WERI-Rb-1 (cell line): ENCODE measurements around the gene SETD3.

Experiments
- DNase-seq: peaks from one replicate; pipeline ENCODE4 v3.0.0-alpha.2; 2020
- H3K27ac ChIP-seq: fragments of 250-450 bp; sonication (Bioruptor Pico); 2 replicates; pipeline ENCODE4 v1.5.1; 2020; ENCODE audit warnings: mild to moderate bottlenecking, moderate library complexity
- H3K27me3 ChIP-seq: fragments of 250-450 bp; sonication (Bioruptor Pico); 2 replicates; pipeline ENCODE4 v1.5.1; 2021; ENCODE audit warnings: mild to moderate bottlenecking, low read depth, moderate library complexity; ENCODE audit not compliant: insufficient read depth, severe bottlenecking
- H3K36me3 ChIP-seq: fragments of 250-450 bp; sonication (Bioruptor Pico); 2 replicates; pipeline ENCODE4 v1.5.1; 2020; ENCODE audit warnings: mild to moderate bottlenecking, moderate library complexity
- H3K4me3 ChIP-seq: 2 replicates; pipeline ENCODE4 v1.5.1; 2011; ENCODE audit warnings: low read depth, mild to moderate bottlenecking, control low read depth, low read length
- H3K9me3 ChIP-seq: fragments of 250-450 bp; sonication (Bioruptor Pico); 2 replicates; pipeline ENCODE4 v1.5.1; 2021; ENCODE audit warnings: mild to moderate bottlenecking, moderate library complexity; ENCODE audit not compliant: severe bottlenecking
- TF ChIP-seq, protein P1 (sequence below): IDR thresholded peaks from 2 replicates; pipeline ENCODE4 v1.5.1; 2011; ENCODE audit warnings: low read depth, mild to moderate bottlenecking, control low read depth, inconsistent platforms, low read length

Gene SETD3

GRCh38 chr14:99471731-99472130, 8.9 kb downstream of the SETD3 start:
- no peak overlapping the region for H3K4me3 ChIP-seq
- H3K27ac ChIP-seq = no peak overlapping the region
- H3K9me3 ChIP-seq = no peaks in the 10 kb centered on the region
- no peaks in the 10 kb centered on the region for H3K36me3 ChIP-seq
- H3K27me3 ChIP-seq = no peaks in the 10 kb centered on the region
- DNase-seq = no peak
- TF ChIP-seq, protein P1, sequence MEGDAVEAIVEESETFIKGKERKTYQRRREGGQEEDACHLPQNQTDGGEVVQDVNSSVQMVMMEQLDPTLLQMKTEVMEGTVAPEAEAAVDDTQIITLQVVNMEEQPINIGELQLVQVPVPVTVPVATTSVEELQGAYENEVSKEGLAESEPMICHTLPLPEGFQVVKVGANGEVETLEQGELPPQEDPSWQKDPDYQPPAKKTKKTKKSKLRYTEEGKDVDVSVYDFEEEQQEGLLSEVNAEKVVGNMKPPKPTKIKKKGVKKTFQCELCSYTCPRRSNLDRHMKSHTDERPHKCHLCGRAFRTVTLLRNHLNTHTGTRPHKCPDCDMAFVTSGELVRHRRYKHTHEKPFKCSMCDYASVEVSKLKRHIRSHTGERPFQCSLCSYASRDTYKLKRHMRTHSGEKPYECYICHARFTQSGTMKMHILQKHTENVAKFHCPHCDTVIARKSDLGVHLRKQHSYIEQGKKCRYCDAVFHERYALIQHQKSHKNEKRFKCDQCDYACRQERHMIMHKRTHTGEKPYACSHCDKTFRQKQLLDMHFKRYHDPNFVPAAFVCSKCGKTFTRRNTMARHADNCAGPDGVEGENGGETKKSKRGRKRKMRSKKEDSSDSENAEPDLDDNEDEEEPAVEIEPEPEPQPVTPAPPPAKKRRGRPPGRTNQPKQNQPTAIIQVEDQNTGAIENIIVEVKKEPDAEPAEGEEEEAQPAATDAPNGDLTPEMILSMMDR = no peak

- peaks cover 10% of the 10 kb centered on the region for H3K36me3 ChIP-seq
- H3K27ac ChIP-seq = no peak overlapping the region
- H3K27me3 ChIP-seq = no peaks in the 10 kb centered on the region
- DNase-seq = no peak
- no peak overlapping the region for H3K4me3 ChIP-seq
- TF ChIP-seq, protein P1 = no peak
- no peaks in the 10 kb centered on the region for H3K9me3 ChIP-seq
These were observed 11.6 kb downstream of the SETD3 start for GRCh38 chr14:99468836-99469592.

DNA sequence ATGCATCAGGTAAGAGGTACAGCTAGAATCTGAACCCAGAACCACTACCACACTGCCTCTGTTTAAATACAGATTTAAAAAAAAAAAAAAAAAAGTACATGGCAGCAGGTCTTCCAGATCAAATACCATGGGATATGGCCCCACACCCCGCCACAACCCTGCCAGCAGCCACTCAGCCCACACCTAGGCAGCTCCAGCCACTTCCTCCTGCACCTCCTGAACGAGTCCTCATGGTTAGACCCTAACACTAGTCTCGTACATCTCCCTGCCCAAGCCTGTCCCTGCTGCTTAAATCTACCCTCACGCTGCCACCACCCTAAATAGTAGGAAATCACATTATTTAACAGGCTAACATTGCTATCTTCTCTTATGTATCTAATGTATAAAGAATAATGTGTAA, 12.6 kb downstream of the SETD3 start:
- Histone ChIP-seq H3K36me3 (peaks cover 14% of the 10 kb centered on the region), H3K9me3 (no peaks in the 10 kb centered on the region), H3K27ac (no peak overlapping the region), H3K4me3 (no peak overlapping the region), H3K27me3 (no peaks in the 10 kb centered on the region)
- TF ChIP-seq, protein P1 = no peak
- DNase-seq = no peak

- TF ChIP-seq, protein P1 = no peak
- Histone ChIP-seq H3K4me3 (no peak overlapping the region), H3K27me3 (no peaks in the 10 kb centered on the region), H3K9me3 (no peaks in the 10 kb centered on the region), H3K27ac (no peak overlapping the region), H3K36me3 (peaks cover 20% of the 10 kb centered on the region)
- no peak for DNase-seq
These were observed 13.2 kb downstream of the SETD3 start for GRCh38 chr14:99467336-99468078.

- Histone ChIP-seq H3K36me3 (peaks cover 24% of the 10 kb centered on the region), H3K27ac (no peak overlapping the region), H3K9me3 (no peaks in the 10 kb centered on the region), H3K4me3 (no peak overlapping the region), H3K27me3 (no peaks in the 10 kb centered on the region)
- DNase-seq = no peak
- TF ChIP-seq, protein P1 = no peak
These were observed 13.9 kb downstream of the SETD3 start for GRCh38 chr14:99466758-99467157.
